ENCODE results near the gene DDAH2.
A peak's percentile ranks its signal among the peaks of the same experiment; 100 is the strongest.

The DDAH2 gene

GRCh38 chr6:31732029-31732428 lies 2.9 kb upstream of the DDAH2 start:
- no peak for DNase-seq (ENCODE audit: low read depth)

GRCh38 chr6:31730631-31731086 lies 1.6 kb upstream of the DDAH2 start:
- no peak for DNase-seq (ENCODE audit: low read depth)

GRCh38 chr6:31729979-31730630 lies 1.0 kb upstream of the DDAH2 start:
- peak; percentile 33 for DNase-seq (ENCODE audit: low read depth)

- peak; percentile 71 for DNase-seq (ENCODE audit: low read depth)
Observed at GRCh38 chr6:31729515-31729978, 448 bp upstream of the DDAH2 start.

- no peak for DNase-seq (ENCODE audit: low read depth)
Observed at GRCh38 chr6:31727717-31728671, 1.1 kb downstream of the DDAH2 start.

GRCh38 chr6:31727034-31727716 lies 1.9 kb downstream of the DDAH2 start:
- DNase-seq (ENCODE audit: low read depth): no peak

GRCh38 chr6:31725502-31726350 lies 3.4 kb downstream of the DDAH2 start:
- DNase-seq (ENCODE audit: low read depth): no peak

GRCh38 chr6:31723980-31724691 lies 5.0 kb downstream of the DDAH2 start:
- no peak for DNase-seq (ENCODE audit: low read depth)

GRCh38 chr6:31723245-31723979 lies 5.7 kb downstream of the DDAH2 start, which contains the start of gene MPIG6B:
TSS of gene MPIG6B (plus strand) at chr6:31723373. CDS start at chr6:31723384, 11 bp downstream.
- no peak for DNase-seq (ENCODE audit: low read depth)

GRCh38 chr6:31722173-31722572 lies 6.9 kb downstream of the DDAH2 start:
- no peak for DNase-seq (ENCODE audit: low read depth)

GRCh38 chr6:31721351-31722020 lies 7.6 kb downstream of the DDAH2 start, which contains the start of gene LY6G6C:
TSS of gene LY6G6C (minus strand) at chr6:31721746. CDS start at chr6:31721679, 67 bp downstream.
- no peak for DNase-seq (ENCODE audit: low read depth)

GRCh38 chr6:31720196-31720770 lies 8.8 kb downstream of the DDAH2 start:
- DNase-seq (ENCODE audit: low read depth): no peak

GRCh38 chr6:31719001-31719400 lies 10.1 kb downstream of the DDAH2 start:
- DNase-seq (ENCODE audit: low read depth): no peak

GRCh38 chr6:31718265-31718664 lies 10.8 kb downstream of the DDAH2 start:
- no peak for DNase-seq (ENCODE audit: low read depth)

- DNase-seq (ENCODE audit: low read depth): no peak
Observed at GRCh38 chr6:31717499-31718222, 11.4 kb downstream of the DDAH2 start.

GRCh38 chr6:31715022-31715958 lies 13.8 kb downstream of the DDAH2 start, which contains the start of gene LY6G6D:
TSS of gene LY6G6D (plus strand) at chr6:31715348. CDS start at chr6:31715356, 8 bp downstream.
- no peak for DNase-seq (ENCODE audit: low read depth)

Measured in stimulated activated CD8-positive, alpha-beta memory T cell treated with anti-CD3 and anti-CD28 coated beads, Interleukin-12 subunit alpha, Interleukin-12 subunit beta, amount 100 ng/mL, for 1 hour (primary cell).